Activated T-helper 17 cell treated with anti-CD3 and anti-CD28 coated beads, Interleukin-2, amount 50 U/mL, for 72 hours (primary cell): ENCODE results near the gene SLC44A2. TPM values are rescaled to one million over a fixed set of nuclear protein-coding genes. Genes with fewer than 3 reads are reported as not detected.

Experiments used
- ATAC-seq: fragments of 150-1000 bp; cut with Tn5 transposase; replicated peaks from 2 replicates; pipeline ENCODE4 v1.10.0; 2021; ENCODE audit warnings: mild to moderate bottlenecking, moderate library complexity
- H3K27ac Mint-ChIP-seq: one replicate; pipeline ENCODE4 v1.8.0; 2022; ENCODE audit warnings: mixed read lengths
- H3K27me3 Mint-ChIP-seq: one replicate; pipeline ENCODE4 v1.8.0; 2022; ENCODE audit warnings: mixed read lengths
- H3K36me3 Mint-ChIP-seq: one replicate; pipeline ENCODE4 v1.8.0; 2022; ENCODE audit warnings: low read depth, mild to moderate bottlenecking, mixed read lengths
- H3K4me1 Mint-ChIP-seq: one replicate; pipeline ENCODE4 v1.8.0; 2022; ENCODE audit warnings: mixed read lengths
- H3K4me3 Mint-ChIP-seq: one replicate; pipeline ENCODE4 v1.8.0; 2022; ENCODE audit warnings: mild to moderate bottlenecking, mixed read lengths
- H3K9me3 Mint-ChIP-seq: one replicate; pipeline ENCODE4 v1.8.0; 2022; ENCODE audit warnings: mixed read lengths
- total RNA-seq, 2 donors: library from RNA; stranded (reverse); gene quantifications; one replicate each; pipeline ENCODE4 v1.2.3, GENCODE V29; 2022

Gene SLC44A2
- total RNA-seq, 2 donors from 2014 or later: 64.8 to 84.9 TPM

GRCh38 chr19:10634963-10635362 is 9.6 kb downstream of the SLC44A2 start:
- H3K36me3 Mint-ChIP-seq: peaks cover 98% of the 10 kb centered on the region
- no peak overlapping the region for H3K4me3 Mint-ChIP-seq
- no peak overlapping the region for H3K27ac Mint-ChIP-seq
- ATAC-seq: no peak
- no peaks in the 10 kb centered on the region for H3K27me3 Mint-ChIP-seq
- H3K4me1 Mint-ChIP-seq: no peaks in the 10 kb centered on the region
- no peaks in the 10 kb centered on the region for H3K9me3 Mint-ChIP-seq

GRCh38 chr19:10636304-10636972 is 11.1 kb downstream of the SLC44A2 start:
- Mint-ChIP-seq H3K9me3 (no peaks in the 10 kb centered on the region), H3K4me3 (no peak overlapping the region), H3K27me3 (no peaks in the 10 kb centered on the region), H3K4me1 (no peaks in the 10 kb centered on the region), H3K36me3 (peaks cover 98% of the 10 kb centered on the region), H3K27ac (peak overlapping the region; percentile 71)
- ATAC-seq: no peak

GRCh38 chr19:10637894-10638293 is 12.5 kb downstream of the SLC44A2 start:
- ATAC-seq: no peak
- Mint-ChIP-seq H3K4me3 (no peak overlapping the region), H3K4me1 (peaks cover 6% of the 10 kb centered on the region), H3K27ac (peak overlapping the region; percentile 23), H3K9me3 (no peaks in the 10 kb centered on the region), H3K36me3 (peaks cover 98% of the 10 kb centered on the region), H3K27me3 (no peaks in the 10 kb centered on the region)

GRCh38 chr19:10639836-10640235 is 14.5 kb downstream of the SLC44A2 start:
- no peak overlapping the region for H3K4me3 Mint-ChIP-seq
- no peaks in the 10 kb centered on the region for H3K27me3 Mint-ChIP-seq
- no peak overlapping the region for H3K27ac Mint-ChIP-seq
- no peak for ATAC-seq
- H3K9me3 Mint-ChIP-seq: no peaks in the 10 kb centered on the region
- H3K36me3 Mint-ChIP-seq: peaks cover 93% of the 10 kb centered on the region
- H3K4me1 Mint-ChIP-seq: peaks cover 15% of the 10 kb centered on the region

- Mint-ChIP-seq H3K27ac (no peak overlapping the region), H3K4me1 (peaks cover 15% of the 10 kb centered on the region), H3K9me3 (no peaks in the 10 kb centered on the region), H3K4me3 (no peak overlapping the region), H3K36me3 (peaks cover 88% of the 10 kb centered on the region), H3K27me3 (no peaks in the 10 kb centered on the region)
- ATAC-seq: no peak
Measured at GRCh38 chr19:10640361-10640760, 15.0 kb downstream of the SLC44A2 start.

DNA sequence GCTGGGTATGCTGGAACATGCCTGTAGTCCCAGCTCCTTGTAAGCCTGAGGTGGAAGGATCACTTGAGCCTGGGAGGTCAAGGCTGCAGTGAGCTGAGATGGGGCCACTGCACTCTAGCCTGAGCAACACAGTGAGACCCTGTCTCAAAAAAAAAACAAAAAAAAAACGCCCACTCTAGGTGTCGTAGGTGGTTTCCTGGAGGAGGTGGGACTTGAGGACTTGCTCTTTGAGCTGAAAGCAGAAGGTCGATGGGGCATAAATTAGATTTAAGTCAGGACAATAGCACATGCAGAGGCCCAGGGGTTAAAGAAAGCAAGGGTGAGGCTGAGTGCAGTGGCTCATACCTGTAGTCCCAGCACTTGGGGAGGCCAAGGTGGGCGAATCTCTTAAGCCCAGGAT is 15.9 kb downstream of the SLC44A2 start:
- no peak overlapping the region for H3K4me3 Mint-ChIP-seq
- H3K9me3 Mint-ChIP-seq: no peaks in the 10 kb centered on the region
- H3K27me3 Mint-ChIP-seq: no peaks in the 10 kb centered on the region
- H3K27ac Mint-ChIP-seq: peak overlapping the region; percentile 30
- peaks cover 79% of the 10 kb centered on the region for H3K36me3 Mint-ChIP-seq
- no peak for ATAC-seq
- peaks cover 15% of the 10 kb centered on the region for H3K4me1 Mint-ChIP-seq

GRCh38 chr19:10642473-10643171 is 17.3 kb downstream of the SLC44A2 start:
- H3K27ac Mint-ChIP-seq: peak overlapping the region; percentile 50
- H3K36me3 Mint-ChIP-seq: peaks cover 65% of the 10 kb centered on the region
- ATAC-seq: no peak
- no peaks in the 10 kb centered on the region for H3K27me3 Mint-ChIP-seq
- H3K4me1 Mint-ChIP-seq: peaks cover 15% of the 10 kb centered on the region
- H3K4me3 Mint-ChIP-seq: no peak overlapping the region
- no peaks in the 10 kb centered on the region for H3K9me3 Mint-ChIP-seq

DNA sequence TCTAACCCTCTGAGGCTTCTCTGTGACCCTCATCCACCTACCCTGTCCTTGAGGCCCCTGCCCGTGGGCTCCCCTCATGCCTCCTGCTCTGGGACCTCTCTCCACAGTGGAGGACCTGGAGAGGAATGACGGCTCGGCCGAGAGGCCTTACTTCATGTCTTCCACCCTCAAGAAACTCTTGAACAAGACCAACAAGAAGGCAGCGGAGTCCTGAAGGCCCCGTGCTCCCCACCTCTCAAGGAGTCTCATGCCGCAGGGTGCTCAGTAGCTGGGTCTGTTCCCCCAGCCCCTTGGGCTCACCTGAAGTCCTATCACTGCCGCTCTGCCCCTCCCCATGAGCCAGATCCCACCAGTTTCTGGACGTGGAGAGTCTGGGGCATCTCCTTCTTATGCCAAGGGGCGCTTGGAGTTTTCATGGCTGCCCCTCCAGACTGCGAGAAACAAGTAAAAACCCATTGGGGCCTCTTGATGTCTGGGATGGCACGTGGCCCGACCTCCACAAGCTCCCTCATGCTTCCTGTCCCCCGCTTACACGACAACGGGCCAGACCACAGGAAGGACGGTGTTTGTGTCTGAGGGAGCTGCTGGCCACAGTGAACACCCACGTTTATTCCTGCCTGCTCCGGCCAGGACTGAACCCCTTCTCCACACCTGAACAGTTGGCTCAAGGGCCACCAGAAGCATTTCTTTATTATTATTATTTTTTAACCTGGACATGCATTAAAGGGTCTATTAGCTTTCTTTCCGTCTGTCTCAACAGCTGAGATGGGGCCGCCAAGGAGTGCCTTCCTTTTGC is 18.0 kb downstream of the SLC44A2 start:
- H3K4me3 Mint-ChIP-seq: no peak overlapping the region
- no peak for ATAC-seq
- H3K27me3 Mint-ChIP-seq: no peaks in the 10 kb centered on the region
- H3K9me3 Mint-ChIP-seq: no peaks in the 10 kb centered on the region
- peak overlapping the region; percentile 50 for H3K27ac Mint-ChIP-seq
- peaks cover 58% of the 10 kb centered on the region for H3K36me3 Mint-ChIP-seq
- peaks cover 19% of the 10 kb centered on the region for H3K4me1 Mint-ChIP-seq

DNA sequence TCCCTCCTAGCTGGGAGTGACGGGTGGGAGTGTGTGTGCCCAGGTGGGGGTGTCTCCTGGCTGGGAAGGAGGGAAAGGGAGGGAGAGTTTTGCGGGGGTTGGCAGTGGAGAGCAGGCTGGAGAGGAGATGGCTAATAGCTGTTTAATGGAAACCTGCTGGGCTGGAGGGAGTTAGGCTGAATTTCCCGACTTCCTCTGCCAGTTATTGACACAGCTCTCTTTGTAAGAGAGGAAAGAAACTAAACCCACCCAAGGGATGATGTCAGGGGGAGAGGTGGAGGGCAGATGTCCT is 18.6 kb downstream of the SLC44A2 start:
- peak overlapping the region; percentile 50 for H3K27ac Mint-ChIP-seq
- H3K27me3 Mint-ChIP-seq: no peaks in the 10 kb centered on the region
- ATAC-seq: no peak
- peaks cover 53% of the 10 kb centered on the region for H3K36me3 Mint-ChIP-seq
- no peak overlapping the region for H3K4me3 Mint-ChIP-seq
- no peaks in the 10 kb centered on the region for H3K9me3 Mint-ChIP-seq
- peaks cover 21% of the 10 kb centered on the region for H3K4me1 Mint-ChIP-seq

DNA sequence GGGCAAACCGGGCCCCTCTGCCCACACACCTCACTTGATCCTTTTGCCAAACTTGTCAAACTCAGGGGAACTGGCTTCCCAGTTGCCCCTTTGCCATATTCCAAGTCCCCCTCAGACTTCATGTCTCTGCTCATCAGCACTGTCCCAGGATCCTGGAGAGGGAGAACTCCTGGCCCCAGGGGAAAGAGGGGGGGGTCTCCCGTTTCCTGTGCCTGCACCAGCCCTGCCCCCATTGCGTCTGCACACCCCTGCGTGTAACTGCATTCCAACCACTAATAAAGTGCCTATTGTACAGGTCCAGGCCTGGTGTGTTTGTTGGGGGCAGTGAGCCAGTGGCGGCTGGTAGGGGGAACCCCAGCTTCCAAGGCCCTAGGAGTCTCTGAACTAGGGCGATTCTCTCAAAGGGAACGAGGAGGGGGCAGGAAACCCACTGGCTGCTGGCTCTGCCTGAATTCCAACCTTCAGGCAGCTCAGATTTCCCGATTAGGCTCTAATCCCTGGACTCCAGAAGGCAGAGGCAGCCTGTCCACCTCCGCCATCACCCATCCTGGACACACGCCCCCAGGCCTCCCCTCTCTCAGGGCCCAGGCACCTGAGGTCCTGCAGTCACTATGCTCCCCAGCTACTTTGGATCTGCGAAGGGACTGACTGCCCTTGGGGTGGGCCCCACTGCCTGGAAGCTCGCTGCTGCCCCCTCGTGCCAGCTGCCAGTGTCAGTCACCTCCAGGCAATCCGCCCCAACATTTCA is 19.1 kb downstream of the SLC44A2 start:
- Mint-ChIP-seq H3K27me3 (no peaks in the 10 kb centered on the region), H3K4me3 (no peak overlapping the region), H3K9me3 (no peaks in the 10 kb centered on the region), H3K36me3 (peaks cover 47% of the 10 kb centered on the region), H3K4me1 (peaks cover 21% of the 10 kb centered on the region), H3K27ac (peak overlapping the region; percentile 50)
- ATAC-seq: peak; percentile 85

DNA sequence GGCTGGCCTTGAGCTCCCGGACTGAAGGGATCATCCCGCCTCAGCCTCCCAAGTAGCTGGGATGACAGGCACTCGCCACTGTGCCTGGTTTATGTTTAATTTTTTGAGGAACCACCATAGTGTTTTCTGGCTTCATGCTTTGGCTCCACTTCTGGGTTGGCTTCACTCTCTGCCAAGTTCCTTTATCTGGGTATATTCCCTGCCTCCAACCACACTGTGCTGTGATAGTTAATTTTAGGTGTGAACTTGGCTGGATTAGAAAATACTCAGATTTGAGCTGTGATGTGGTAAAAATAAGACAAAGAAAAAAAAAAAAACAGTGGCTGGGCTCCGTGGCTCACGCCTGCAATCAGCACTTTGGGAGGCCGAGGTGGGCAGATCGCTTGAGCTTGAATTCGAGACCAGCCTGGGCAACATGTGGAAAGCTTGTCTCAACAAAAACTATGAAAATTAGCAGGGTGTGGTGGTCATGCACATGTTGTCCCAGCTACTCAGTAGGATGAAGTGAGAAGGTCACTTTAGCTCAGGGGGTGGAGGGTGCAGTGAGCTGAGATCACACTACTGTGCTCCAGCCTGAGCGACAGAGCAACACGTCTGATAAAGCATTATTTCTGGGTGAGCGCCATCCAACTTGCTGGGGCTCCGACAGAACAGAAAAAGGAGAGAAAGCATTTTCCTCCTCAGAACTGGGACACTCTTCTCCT is 21.3 kb downstream of the SLC44A2 start:
- Mint-ChIP-seq H3K4me1 (peaks cover 21% of the 10 kb centered on the region), H3K4me3 (no peak overlapping the region), H3K27ac (no peak overlapping the region), H3K9me3 (no peaks in the 10 kb centered on the region), H3K27me3 (no peaks in the 10 kb centered on the region), H3K36me3 (peaks cover 28% of the 10 kb centered on the region)
- no peak for ATAC-seq

- H3K4me3 Mint-ChIP-seq: no peak overlapping the region
- peaks cover 25% of the 10 kb centered on the region for H3K36me3 Mint-ChIP-seq
- peak; percentile 62 for ATAC-seq
- no peaks in the 10 kb centered on the region for H3K9me3 Mint-ChIP-seq
- peak overlapping the region; percentile 7 for H3K27ac Mint-ChIP-seq
- H3K27me3 Mint-ChIP-seq: no peaks in the 10 kb centered on the region
- peaks cover 10% of the 10 kb centered on the region for H3K4me1 Mint-ChIP-seq
Measured at GRCh38 chr19:10648360-10648759, 23.0 kb downstream of the SLC44A2 start.

DNA sequence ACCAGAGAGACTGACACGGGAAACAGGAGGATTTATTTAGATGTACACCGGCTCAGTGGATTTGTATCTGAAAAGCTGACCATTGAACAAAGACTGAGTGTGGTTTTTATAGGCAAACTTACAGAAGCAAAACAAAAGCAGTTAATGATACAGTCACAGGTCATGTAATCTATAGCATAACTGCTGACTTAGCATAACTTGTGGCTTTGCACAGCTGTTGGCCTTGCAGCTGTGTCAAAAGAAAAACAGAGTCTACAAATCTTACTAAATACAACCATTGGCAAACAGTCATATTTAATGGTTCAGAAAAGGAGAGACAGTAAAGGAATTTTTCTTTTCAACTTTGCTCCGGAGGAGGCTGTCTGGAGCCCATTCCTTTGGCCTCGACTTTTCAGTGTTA is 26.5 kb downstream of the SLC44A2 start:
- H3K9me3 Mint-ChIP-seq: no peaks in the 10 kb centered on the region
- no peaks in the 10 kb centered on the region for H3K27me3 Mint-ChIP-seq
- ATAC-seq: no peak
- peaks cover 23% of the 10 kb centered on the region for H3K4me1 Mint-ChIP-seq
- peak overlapping the region; percentile 99 for H3K4me3 Mint-ChIP-seq
- H3K27ac Mint-ChIP-seq: no peak overlapping the region
- peaks cover 45% of the 10 kb centered on the region for H3K36me3 Mint-ChIP-seq

DNA sequence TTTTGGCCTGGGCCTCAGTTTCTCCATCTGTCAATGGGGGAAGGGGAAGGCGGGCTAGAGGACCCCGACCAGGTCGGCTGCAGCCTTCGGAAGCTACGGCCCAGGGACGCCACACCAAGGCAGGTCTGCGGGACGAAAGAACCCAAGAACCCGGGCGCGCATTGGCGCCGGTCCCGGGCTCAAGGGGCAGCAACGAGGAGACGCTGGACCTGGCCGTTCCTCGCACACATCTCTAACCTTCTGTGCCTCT is 28.1 kb downstream of the SLC44A2 start:
- ATAC-seq: no peak
- Mint-ChIP-seq H3K27ac (peak overlapping the region; percentile 97), H3K36me3 (peaks cover 60% of the 10 kb centered on the region), H3K9me3 (no peaks in the 10 kb centered on the region), H3K4me1 (peaks cover 24% of the 10 kb centered on the region), H3K4me3 (peak overlapping the region; percentile 99), H3K27me3 (no peaks in the 10 kb centered on the region)
